ENCODE results near the gene SYNM. TPM values are rescaled to one million over a fixed set of nuclear protein-coding genes. Genes with fewer than 3 reads are reported as not detected.

The SYNM gene
- total and polyA plus RNA-seq, 2 experiments from 2014 or later, result 9.7 to 13.8 TPM

- no peaks in the 10 kb centered on the region for H4K20me1 ChIP-seq (ENCODE audit: insufficient read depth, poor library complexity, severe bottlenecking)
- no peaks in the 10 kb centered on the region for H3K36me3 ChIP-seq (replicated peaks; ENCODE audit: insufficient read depth, low read depth)
- H3K9me2 ChIP-seq (replicated peaks; ENCODE audit: insufficient read depth), result no peaks in the 10 kb centered on the region
- TF ChIP-seq EZH2phosphoT487 (IDR thresholded peaks at IDR 0.05; ENCODE audit: low read depth, severe bottlenecking, unreplicated experiment), result no peak
- TF ChIP-seq EZH2 (IDR thresholded peaks at IDR 0.05; ENCODE audit: borderline replicate concordance), result no peak
- no peak for TF ChIP-seq CTCF (IDR thresholded peaks at IDR 0.05; ENCODE audit: poor library complexity)
- H2AFZ ChIP-seq, result no peak overlapping the region
- H3K9me3 ChIP-seq (ENCODE audit: low read depth), result no peaks in the 10 kb centered on the region
- no peak overlapping the region for H3K4me2 ChIP-seq
- H3K4me3 ChIP-seq, result no peak overlapping the region
- DNase-seq (ENCODE audit: low spot score), result no peak
- H3K4me1 ChIP-seq (ENCODE audit: insufficient read depth), result peaks cover 4% of the 10 kb centered on the region
- peaks cover 14% of the 10 kb centered on the region for H3K27me3 ChIP-seq
- no peak overlapping the region for H3K27ac ChIP-seq
- no peaks in the 10 kb centered on the region for H3K79me2 ChIP-seq
- whole genome bisulfite sequencing (ENCODE audit: low lambda C conversion rate, missing lambda C conversion rate), result 69% methylated on average over 5 of the region's 5 CpGs
Measured at GRCh38 chr15:99062226-99062625, 42.7 kb upstream of the SYNM start.

- DNase-seq (ENCODE audit: low spot score), result no peak
- no peaks in the 10 kb centered on the region for H3K4me1 ChIP-seq (ENCODE audit: insufficient read depth)
- no peaks in the 10 kb centered on the region for H3K9me3 ChIP-seq (ENCODE audit: low read depth)
- no peak overlapping the region for H3K4me2 ChIP-seq
- no peak overlapping the region for H2AFZ ChIP-seq
- no peak overlapping the region for H3K4me3 ChIP-seq
- H3K27ac ChIP-seq, result no peak overlapping the region
- no peaks in the 10 kb centered on the region for H3K9me2 ChIP-seq (replicated peaks; ENCODE audit: insufficient read depth)
- H3K27me3 ChIP-seq, result no peaks in the 10 kb centered on the region
- WGBS (ENCODE audit: low lambda C conversion rate, missing lambda C conversion rate), result 73% methylated on average over 6 of the region's 6 CpGs
- no peaks in the 10 kb centered on the region for H4K20me1 ChIP-seq (ENCODE audit: insufficient read depth, poor library complexity, severe bottlenecking)
- no peaks in the 10 kb centered on the region for H3K36me3 ChIP-seq (replicated peaks; ENCODE audit: insufficient read depth, low read depth)
- no peak for TF ChIP-seq EZH2phosphoT487 (IDR thresholded peaks at IDR 0.05; ENCODE audit: low read depth, severe bottlenecking, unreplicated experiment)
- TF ChIP-seq EZH2 (IDR thresholded peaks at IDR 0.05; ENCODE audit: borderline replicate concordance), result no peak
- TF ChIP-seq CTCF (IDR thresholded peaks at IDR 0.05; ENCODE audit: poor library complexity), result no peak
- H3K79me2 ChIP-seq, result no peaks in the 10 kb centered on the region
Measured at GRCh38 chr15:99068186-99068585, 36.7 kb upstream of the SYNM start.

- Histone ChIP-seq H3K27me3 (no peaks in the 10 kb centered on the region), H4K20me1 (ENCODE audit: insufficient read depth, poor library complexity, severe bottlenecking) (no peaks in the 10 kb centered on the region), H3K36me3 (replicated peaks; ENCODE audit: insufficient read depth, low read depth) (no peaks in the 10 kb centered on the region), H3K9me3 (ENCODE audit: low read depth) (no peaks in the 10 kb centered on the region), H3K4me3 (no peak overlapping the region), H2AFZ (no peak overlapping the region), H3K27ac (no peak overlapping the region), H3K4me1 (ENCODE audit: insufficient read depth) (no peaks in the 10 kb centered on the region), H3K4me2 (no peak overlapping the region), H3K9me2 (replicated peaks; ENCODE audit: insufficient read depth) (no peaks in the 10 kb centered on the region), H3K79me2 (no peaks in the 10 kb centered on the region)
- no peak for DNase-seq (ENCODE audit: low spot score)
- TF ChIP-seq EZH2phosphoT487 (IDR thresholded peaks at IDR 0.05; ENCODE audit: low read depth, severe bottlenecking, unreplicated experiment) (no peak), EZH2 (IDR thresholded peaks at IDR 0.05; ENCODE audit: borderline replicate concordance) (no peak), CTCF (IDR thresholded peaks at IDR 0.05; ENCODE audit: poor library complexity) (no peak)
- 75% methylated on average over 5 of the region's 5 CpGs for WGBS (ENCODE audit: low lambda C conversion rate, missing lambda C conversion rate)
Measured at GRCh38 chr15:99070208-99070607, 34.7 kb upstream of the SYNM start.

Measured in hepatocyte (in vitro differentiated cells).